K562 (cell line): ENCODE data around the gene GMEB1. TPM values are rescaled to one million over a fixed set of nuclear protein-coding genes. Genes with fewer than 3 reads are reported as not detected.
"Not testable (repeated sequence)": the region's sequence is repeated elsewhere in the genome, so short reads cannot be mapped to it uniquely, and the experiment has no call there.

ENCODE experiments used
- ATAC-seq: fragments of 200-7000 bp; cut with Tn5 transposase; 3 replicates; pipeline ENCODE4 v1.9.1; 2020; ENCODE audit warnings: moderate library complexity
- BruUV-seq: library from RNA; stranded (reverse); fragments of 400-500 nt; replicated peaks from 2 replicates; lab custom pipeline; 2021; lab: Mats Ljungman, UMichigan
- CTCF ChIA-PET: fragments of 300-600 bp; formaldehyde crosslinking; extraction: SDS; loops from one replicate; lab custom pipeline; 2021; ENCODE audit warnings: low intra/inter-chr PET ratio; lab: Yijun Ruan, JAX
- POLR2A ChIA-PET: fragments of 300-600, 350-650 bp; sonication (Branson Sonifier 250); formaldehyde crosslinking; extraction: SDS; loops from one replicate; lab custom pipeline; 2021; ENCODE audit warnings: antibody characterized with exemption, inconsistent platforms; lab: Yijun Ruan, JAX
- DNase-seq, 4 experiments: peaks; one replicate each; pipeline versions ENCODE4 v3.0.0 to v3.0.0-alpha.2; 2011 to 2018; ENCODE audit warnings: low spot score in 3 of 4, mixed read lengths in 3 of 4; ENCODE audit errors: extremely low read depth in 1 of 4
- FAIRE-seq: peaks from 2 replicates; lab custom pipeline; 2011; peaks lifted over from hg19 to GRCh38; lab: Jason Lieb, UNC
- H2AFZ ChIP-seq: 2 replicates; pipeline ENCODE4 v1.6.0; 2011; ENCODE audit warnings: low read depth, low read length, control low read depth, inconsistent platforms
- H3K27ac ChIP-seq: fragments of 200-600 bp; 3 replicates; pipeline ENCODE4 v1.8.0; 2011; ENCODE audit warnings: low read depth, mild to moderate bottlenecking, control low read depth, inconsistent platforms, low read length, moderate library complexity, mixed read lengths; ENCODE audit errors: extremely low read depth
- H3K27me3 ChIP-seq, 2 experiments: fragments of 300-600 bp in 1 of 2; 2 replicates in 1 of 2; 3 replicates in 1 of 2; pipeline versions ENCODE4 v1.6.0 to v1.8.0; 2011; ENCODE audit warnings: inconsistent platforms in 2 of 2, low read length in 2 of 2, mild to moderate bottlenecking in 1 of 2, mixed read lengths in 1 of 2, moderate library complexity in 1 of 2; ENCODE audit not compliant: control insufficient read depth in 2 of 2, insufficient read depth in 2 of 2
- H3K36me3 ChIP-seq: fragments of 300-600 bp; 3 replicates; pipeline ENCODE4 v1.8.0; 2011; ENCODE audit warnings: mild to moderate bottlenecking, low read length, inconsistent platforms; ENCODE audit not compliant: control insufficient read depth, insufficient read depth
- H3K4me1 ChIP-seq, 2 experiments: fragments of 200-600 bp in 1 of 2; replicated peaks in 1 of 2; 2 replicates in 1 of 2; 3 replicates in 1 of 2; pipeline versions ENCODE4 v1.5.1 to v1.8.0; 2011; ENCODE audit warnings: inconsistent platforms in 2 of 2, low read length in 2 of 2, mild to moderate bottlenecking in 1 of 2, mixed read lengths in 1 of 2, moderate library complexity in 1 of 2; ENCODE audit not compliant: control insufficient read depth in 2 of 2, insufficient read depth in 2 of 2
- H3K4me2 ChIP-seq: 2 replicates; pipeline ENCODE4 v1.6.1; 2011; ENCODE audit warnings: low read length, control low read depth, inconsistent platforms, mixed read lengths; ENCODE audit not compliant: insufficient read depth
- H3K4me3 ChIP-seq: fragments of 200-600 bp; sonication (generic), shearing (Covaris generic); 2 replicates; pipeline ENCODE4 v1.5.1; 2016; ENCODE audit warnings: control low read depth, inconsistent platforms
- H3K79me2 ChIP-seq: fragments of 200-600 bp; 3 replicates; pipeline ENCODE4 v1.8.0; 2011; ENCODE audit warnings: low read length, inconsistent platforms; ENCODE audit not compliant: control insufficient read depth, insufficient read depth
- H3K9ac ChIP-seq, 2 experiments: 2 replicates each; pipeline versions ENCODE4 v1.6.0 to v1.6.1; 2011; ENCODE audit warnings: low read depth in 2 of 2, low read length in 2 of 2, control low read depth in 1 of 2, inconsistent platforms in 1 of 2, mild to moderate bottlenecking in 1 of 2, mixed read lengths in 1 of 2; ENCODE audit not compliant: insufficient read depth in 1 of 2
- H3K9me1 ChIP-seq: one replicate; pipeline ENCODE4 v1.6.0; 2011; ENCODE audit warnings: inconsistent platforms, mild to moderate bottlenecking, low read length, moderate library complexity; ENCODE audit not compliant: control insufficient read depth, insufficient read depth
- H3K9me3 ChIP-seq: replicated peaks from 2 replicates; pipeline ENCODE4 v1.5.1; 2011; ENCODE audit warnings: low read depth, low read length, inconsistent platforms; ENCODE audit not compliant: control insufficient read depth, insufficient read depth
- H4K20me1 ChIP-seq: replicated peaks from 2 replicates; pipeline ENCODE4 v1.6.1; 2011; ENCODE audit warnings: low read length, inconsistent platforms, mixed read lengths; ENCODE audit not compliant: control insufficient read depth, insufficient read depth
- ATF3 ChIP-seq, 2 experiments: fragments of 450-650 bp in 1 of 2; sonication (generic) in 1 of 2; formaldehyde crosslinking in 1 of 2; IDR thresholded peaks in 1 of 2; conservative IDR thresholded peaks in 1 of 2; 2 replicates each; pipeline versions ENCODE4 v1.6.1 to v1.8.1; 2016 to 2023; ENCODE audit warnings: mild to moderate bottlenecking in 2 of 2, moderate library complexity in 2 of 2, inconsistent platforms in 1 of 2, missing genetic modification reagents in 1 of 2
- WGBS: fragments of 100-300 bp; shearing (Covaris generic); methylation state at CpG from one replicate; pipeline ENCODE4 v1.1.6; 2016; ENCODE audit warnings: low coverage, mixed read lengths; ENCODE audit not compliant: insufficient coverage; ENCODE audit errors: missing lambda C conversion rate; 5-methylcytosine and 5-hydroxymethylcytosine counted together
- in situ Hi-C: fragments of 300-500 bp; cut with MboI; formaldehyde crosslinking; loops from 4 replicates; pipeline ENCODE4 v1.15.0; 2018; ENCODE audit warnings: inconsistent platforms, mixed read lengths
- intact Hi-C: fragments of 100-400 bp; cut with micrococcal nuclease; formaldehyde crosslinking; loops from 2 replicates; pipeline ENCODE4 v1.14.2; 2022
- polyA plus RNA-seq, 8 experiments: library from polyadenylated mRNA; depleted of rRNA in 4 of 8; stranded (reverse) in 5 of 8; unstranded in 3 of 8; fragments of >200 nt; fragmentation: Nextera tagmentation in 2 of 8; fragmentation: Illumina TruSeq in 1 of 8; extraction: Ambion mirVana in 2 of 8; extraction: Trizol in 1 of 8; gene quantifications; 2 replicates each; pipeline versions ENCODE4 v1.2.1 to v1.2.3, GENCODE V29; 2011 to 2014; ENCODE audit warnings: inconsistent platforms in 1 of 8, missing spikeins in 1 of 8
- total RNA-seq, 7 experiments: library from RNA; depleted of rRNA in 6 of 7; stranded (reverse); fragments of >200 nt in 6 of 7; fragmentation: Illumina TruSeq in 2 of 7; extraction: Trizol in 2 of 7; gene quantifications; 2 replicates each; pipeline versions ENCODE4 v1.2.1 to v1.2.3, GENCODE V29; 2011 to 2021; ENCODE audit warnings: low replicate concordance in 1 of 7
- TF ChIP-seq, protein P1 (sequence below): sonication (generic); formaldehyde crosslinking; IDR thresholded peaks from 2 replicates; pipeline ENCODE4 v1.8.1; 2023; ENCODE audit warnings: mild to moderate bottlenecking, missing genetic modification reagents

GMEB1 gene
- total and polyA plus RNA-seq, 9 of the 15 experiments (the other 6 are each of a cell fraction or from before 2014, with no cell fraction given) = 6.6 to 17.5 (median 8.5) TPM

GRCh38 chr1:28721927-28722326 lies 53.3 kb downstream of the GMEB1 start:
- H2AFZ ChIP-seq; FAIRE-seq; H4K20me1 ChIP-seq; H3K27ac ChIP-seq; DNase-seq; H3K9me3 ChIP-seq; BruUV-seq; H3K4me2 ChIP-seq; intact Hi-C loops; in situ Hi-C loops; ATAC-seq; H3K9ac ChIP-seq; H3K79me2 ChIP-seq; H3K9me1 ChIP-seq; H3K27me3 ChIP-seq; H3K36me3 ChIP-seq; H3K4me3 ChIP-seq; CTCF ChIA-PET; TF ChIP-seq ATF3 (CRISPR knock-in tag; conservative IDR thresholded peaks at IDR 0.05): not testable (repeated sequence)
- peaks cover 0 to 17% of the 10 kb centered on the region in 2 experiments; a peak in 3 of 5 replicates for H3K4me1 ChIP-seq
- WGBS = 84% methylated on average over 18 of the region's 18 CpGs
- POLR2A ChIA-PET = interaction anchor here (0.6 to 4.5 kb wide), 3 partner anchors 14 to 140 kb away, joined by 3 to 30 read pairs (median 9); partner anchors contain the start of genes RNU11 and YTHDF2
- TF ChIP-seq, protein P1, sequence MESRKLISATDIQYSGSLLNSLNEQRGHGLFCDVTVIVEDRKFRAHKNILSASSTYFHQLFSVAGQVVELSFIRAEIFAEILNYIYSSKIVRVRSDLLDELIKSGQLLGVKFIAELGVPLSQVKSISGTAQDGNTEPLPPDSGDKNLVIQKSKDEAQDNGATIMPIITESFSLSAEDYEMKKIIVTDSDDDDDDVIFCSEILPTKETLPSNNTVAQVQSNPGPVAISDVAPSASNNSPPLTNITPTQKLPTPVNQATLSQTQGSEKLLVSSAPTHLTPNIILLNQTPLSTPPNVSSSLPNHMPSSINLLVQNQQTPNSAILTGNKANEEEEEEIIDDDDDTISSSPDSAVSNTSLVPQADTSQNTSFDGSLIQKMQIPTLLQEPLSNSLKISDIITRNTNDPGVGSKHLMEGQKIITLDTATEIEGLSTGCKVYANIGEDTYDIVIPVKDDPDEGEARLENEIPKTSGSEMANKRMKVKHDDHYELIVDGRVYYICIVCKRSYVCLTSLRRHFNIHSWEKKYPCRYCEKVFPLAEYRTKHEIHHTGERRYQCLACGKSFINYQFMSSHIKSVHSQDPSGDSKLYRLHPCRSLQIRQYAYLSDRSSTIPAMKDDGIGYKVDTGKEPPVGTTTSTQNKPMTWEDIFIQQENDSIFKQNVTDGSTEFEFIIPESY (CRISPR knock-in tag) = peak; percentile 74
- peak; percentile 24; the same call in 1 of the 2 replicates for TF ChIP-seq ATF3 (IDR thresholded peaks at IDR 0.05)

DNA sequence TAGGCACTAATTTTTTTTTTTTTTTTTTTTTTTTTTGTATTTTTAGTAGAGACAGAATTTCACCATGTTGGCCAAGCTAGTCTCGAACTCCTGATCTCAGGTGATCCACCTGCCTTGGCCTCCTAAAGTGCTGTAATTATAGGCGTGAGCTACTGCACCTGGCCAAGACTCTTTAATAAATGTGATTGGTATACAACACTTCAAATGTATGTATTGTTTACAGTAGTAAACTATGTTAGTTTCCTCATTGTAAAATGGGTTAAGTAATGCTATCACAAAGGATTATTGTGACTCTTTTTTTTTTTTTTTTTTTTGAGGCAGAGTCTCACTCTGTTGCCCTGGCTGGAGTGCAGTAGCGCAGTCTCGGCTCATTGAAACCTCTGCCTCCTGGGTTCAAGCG lies 56.8 kb downstream of the GMEB1 start:
- H3K4me2 ChIP-seq, H3K9me3 ChIP-seq, H3K9ac ChIP-seq, intact Hi-C loops, H3K4me1 ChIP-seq, H2AFZ ChIP-seq, CTCF ChIA-PET, H3K27ac ChIP-seq, BruUV-seq, DNase-seq, H3K4me3 ChIP-seq, in situ Hi-C loops, FAIRE-seq, H4K20me1 ChIP-seq, H3K9me1 ChIP-seq, H3K79me2 ChIP-seq, H3K27me3 ChIP-seq, H3K36me3 ChIP-seq, ATAC-seq: not testable (repeated sequence)
- POLR2A ChIA-PET = interaction anchor here (0.8 to 4.9 kb wide), 6 partner anchors 11 to 77 kb away, joined by 3 to 30 read pairs (median 14); partner anchors contain the start of genes RNU11 and YTHDF2
- WGBS = 75% methylated on average over 5 of the region's 5 CpGs
